Large intestine (tissue), 3 donors: ENCODE data around the gene ZNF586. TPM values are rescaled to one million over a fixed set of nuclear protein-coding genes. Genes with fewer than 3 reads are reported as not detected.
"Not testable (repeated sequence)": the region's sequence is repeated elsewhere in the genome, so short reads cannot be mapped to it uniquely, and the experiment has no call there.

ENCODE experiments used
- DNase-seq, 2 donors: peaks; one replicate each; pipeline versions ENCODE4 v3.0.0 to v3.0.0-alpha.2; 2013
- H3K27ac ChIP-seq: one replicate; pipeline ENCODE4 v1.5.1; 2013; ENCODE audit warnings: low read length
- H3K27me3 ChIP-seq: 2 replicates; pipeline ENCODE4 v1.6.1; 2013; ENCODE audit warnings: low read length; ENCODE audit not compliant: control insufficient read depth, insufficient read depth
- H3K36me3 ChIP-seq: 2 replicates; pipeline ENCODE4 v1.6.1; 2013; ENCODE audit warnings: low read length; ENCODE audit not compliant: control insufficient read depth, insufficient read depth
- H3K4me1 ChIP-seq: one replicate; pipeline ENCODE4 v1.6.1; 2013; ENCODE audit warnings: low read length; ENCODE audit not compliant: control insufficient read depth, insufficient read depth
- H3K4me3 ChIP-seq: one replicate; pipeline ENCODE4 v1.5.1; 2013; ENCODE audit warnings: low read length
- H3K9me3 ChIP-seq: one replicate; pipeline ENCODE4 v1.6.1; 2013; ENCODE audit warnings: mild to moderate bottlenecking, low read depth, low read length, moderate library complexity; ENCODE audit not compliant: control insufficient read depth
- WGBS: methylation state at CpG from one replicate; pipeline ENCODE4 v1.1.5; 2013; ENCODE audit warnings: low lambda C conversion rate; ENCODE audit not compliant: insufficient coverage; 5-methylcytosine and 5-hydroxymethylcytosine counted together
- polyA plus RNA-seq: library from polyadenylated mRNA; unstranded; fragments of 120-200 nt; gene quantifications from one replicate; pipeline ENCODE4 v1.2.1, GENCODE V29; 2013

Gene ZNF586
- polyA plus RNA-seq, 1 donor: 18.6 TPM

DNA sequence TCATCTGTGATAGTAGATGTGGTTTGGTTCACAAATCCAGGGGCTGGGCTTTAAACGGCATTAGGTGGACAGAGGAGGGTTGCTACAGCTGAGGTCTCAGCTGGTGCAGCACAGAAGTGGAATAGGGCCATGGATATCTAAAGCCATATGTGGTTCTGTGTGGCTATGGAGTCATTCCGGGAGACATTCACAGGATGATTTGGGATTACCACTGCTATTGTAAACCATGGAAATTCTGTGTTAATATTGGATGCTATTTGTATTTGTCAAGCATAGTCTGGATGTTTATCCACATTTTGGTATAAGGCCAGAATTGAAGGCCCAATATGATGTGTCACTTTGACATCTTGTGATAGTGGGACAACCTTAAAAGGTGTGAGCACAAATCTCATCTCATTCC, 53.7 kb downstream of the ZNF586 start:
- H3K27ac ChIP-seq, DNase-seq, H3K27me3 ChIP-seq, H3K9me3 ChIP-seq, H3K4me3 ChIP-seq: not testable (repeated sequence)
- WGBS: no CpG with 5 or more reads among the region's 2 CpGs
- Histone ChIP-seq H3K4me1 (peaks cover 29% of the 10 kb centered on the region), H3K36me3 (peaks cover 12% of the 10 kb centered on the region)

DNA sequence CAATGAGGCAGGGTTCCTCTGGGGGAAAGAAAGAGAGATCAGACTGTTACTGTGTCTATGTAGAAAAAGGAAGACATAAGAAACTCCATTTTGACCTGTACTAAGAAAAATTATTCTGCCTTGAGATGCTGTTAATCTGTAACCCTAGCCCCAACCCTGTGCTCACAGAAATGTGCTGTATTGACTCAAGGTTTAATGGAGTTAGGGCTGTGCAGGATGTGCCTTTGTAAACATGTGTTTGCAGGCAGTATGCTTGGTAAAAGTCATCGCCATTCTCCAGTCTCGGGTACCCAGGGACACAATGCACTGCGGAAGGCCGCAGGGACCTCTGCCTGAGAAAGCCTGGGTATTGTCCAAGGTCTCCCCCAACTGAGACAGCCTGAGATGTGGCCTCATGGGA, 54.1 kb downstream of the ZNF586 start:
- H3K9me3 ChIP-seq, DNase-seq, H3K27me3 ChIP-seq, H3K4me3 ChIP-seq: not testable (repeated sequence)
- no CpG with 5 or more reads among the region's 4 CpGs for WGBS
- Histone ChIP-seq H3K27ac (peak overlapping the region; percentile 20), H3K4me1 (peaks cover 29% of the 10 kb centered on the region), H3K36me3 (peaks cover 14% of the 10 kb centered on the region)

DNA sequence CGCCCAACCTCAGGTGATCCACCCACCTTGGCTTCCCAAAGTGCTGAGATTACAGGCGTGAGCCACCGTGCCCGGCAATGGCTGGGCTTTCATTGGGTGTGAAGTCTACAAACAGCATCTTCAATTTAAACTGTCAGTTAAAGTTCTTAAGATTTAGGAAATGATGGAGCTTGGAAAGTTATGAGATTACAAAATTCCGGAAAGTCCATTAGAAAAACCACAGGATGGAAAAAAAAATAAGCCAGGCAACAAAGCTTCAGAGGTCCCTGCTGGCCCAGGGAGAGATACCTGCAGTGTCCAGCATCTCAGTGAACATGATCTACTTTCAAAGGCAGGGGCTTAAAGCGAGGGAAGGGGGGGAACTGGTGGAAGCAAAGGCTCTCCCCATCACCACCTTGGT, 56.0 kb downstream of the ZNF586 start:
- no peak overlapping the region for H3K27ac ChIP-seq
- 100% methylated on average over 1 of the region's 6 CpGs for WGBS
- no peak overlapping the region for H3K4me3 ChIP-seq
- peaks cover 3% of the 10 kb centered on the region for H3K9me3 ChIP-seq
- no peak for DNase-seq
- H3K4me1 ChIP-seq: peaks cover 40% of the 10 kb centered on the region
- no peaks in the 10 kb centered on the region for H3K27me3 ChIP-seq
- peaks cover 17% of the 10 kb centered on the region for H3K36me3 ChIP-seq

DNA sequence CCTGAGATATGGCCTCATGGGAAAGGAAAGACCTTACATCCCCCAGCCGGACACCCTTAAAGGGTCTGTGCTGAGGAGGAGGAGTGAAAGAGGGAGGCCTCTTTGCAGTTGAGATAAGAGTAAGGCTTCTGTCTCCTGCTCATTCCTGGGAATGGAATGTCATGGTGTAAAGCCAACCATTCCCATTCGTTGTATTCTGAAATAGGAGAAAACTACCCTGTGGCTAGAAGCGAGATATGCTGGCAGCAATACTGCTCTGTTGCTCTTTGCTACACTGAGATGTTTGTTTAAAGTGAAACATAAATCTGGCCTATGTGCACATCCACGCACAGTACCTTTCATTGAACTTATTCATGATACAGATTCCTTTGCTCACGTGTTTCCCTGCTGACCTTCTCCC, 59.8 kb downstream of the ZNF586 start:
- Histone ChIP-seq H3K27me3 (no peaks in the 10 kb centered on the region), H3K9me3 (no peaks in the 10 kb centered on the region), H3K4me1 (peaks cover 11% of the 10 kb centered on the region), H3K4me3 (no peak overlapping the region), H3K27ac (peak overlapping the region; percentile 88), H3K36me3 (peaks cover 7% of the 10 kb centered on the region)
- 57% methylated on average over 1 of the region's 5 CpGs for WGBS
- no peak for DNase-seq

DNA sequence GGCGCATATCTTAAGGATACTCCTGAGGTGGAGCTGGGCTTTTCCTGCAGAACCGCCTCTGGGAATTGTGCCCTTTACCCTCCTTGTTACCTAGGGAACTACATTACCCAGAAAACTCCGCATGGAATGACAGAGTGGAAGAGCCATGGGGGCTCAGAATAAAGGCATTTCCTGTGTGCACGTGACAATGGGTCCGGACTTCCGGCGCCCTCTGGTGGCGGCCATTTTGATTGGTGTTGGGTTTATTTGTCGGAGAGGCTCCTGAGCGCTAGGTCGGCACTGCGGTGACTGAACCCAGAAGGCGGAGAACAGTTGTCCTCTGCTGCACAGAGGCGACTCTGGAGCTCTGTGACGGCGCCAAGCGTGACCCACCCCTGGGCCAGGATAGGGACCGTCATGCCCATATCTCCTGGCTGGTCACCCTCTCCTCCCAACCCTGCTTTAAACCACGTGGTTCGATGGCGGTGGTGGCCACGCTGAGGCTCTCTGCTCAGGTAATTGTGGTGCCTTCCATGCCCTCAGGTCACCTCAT, 60.7 kb downstream of the ZNF586 start, which contains the start of gene ZNF587B:
Gene ZNF587B (plus strand): TSS at position 229 of the 532 bp plus-strand sequence. CDS start 230 bp downstream, at position 459.
- H3K9me3 ChIP-seq: no peaks in the 10 kb centered on the region
- WGBS: no CpG with 5 or more reads among the region's 22 CpGs
- peak within 1 kb of the TSS; percentile 88 for H3K27ac ChIP-seq
- H3K4me1 ChIP-seq: peaks cover 11% of the 10 kb centered on the region
- peaks cover 7% of the 10 kb centered on the region for H3K36me3 ChIP-seq
- no peaks in the 10 kb centered on the region for H3K27me3 ChIP-seq
- peak; percentile 84 to 90 for DNase-seq
- H3K4me3 ChIP-seq: peak within 1 kb of the TSS; percentile 62

Other genes with a start within 250 kb of the ZNF586 start
- 11.8 TPM for gene ZNF549, start 242.3 kb upstream of the ZNF586 start, polyA plus RNA-seq
- gene ZNF550, start 209.8 kb upstream of the ZNF586 start, polyA plus RNA-seq: 16.2 TPM
- gene ZNF416, start 190.8 kb upstream of the ZNF586 start, polyA plus RNA-seq: 6.0 TPM
- 8.7 TPM for gene ZIK1, start 185.5 kb upstream of the ZNF586 start, polyA plus RNA-seq
- 4.1 TPM for gene ZNF530, start 169.8 kb upstream of the ZNF586 start, polyA plus RNA-seq
- 18.3 TPM for gene ZNF134, start 155.4 kb upstream of the ZNF586 start, polyA plus RNA-seq
- 23.8 TPM for gene ZNF211, start 136.5 kb upstream of the ZNF586 start, polyA plus RNA-seq
- 0.25 TPM for gene ZSCAN4, start 100.7 kb upstream of the ZNF586 start, polyA plus RNA-seq
- 11.3 TPM for gene ZNF551, start 87.7 kb upstream of the ZNF586 start, polyA plus RNA-seq
- gene ZNF154, start 60.5 kb upstream of the ZNF586 start, polyA plus RNA-seq: 20.3 TPM
- 15.9 TPM for gene ZNF671, start 42.1 kb upstream of the ZNF586 start, polyA plus RNA-seq
- 21.3 TPM for gene ZNF776, start 22.9 kb upstream of the ZNF586 start, polyA plus RNA-seq
- gene ZNF552, start 45.2 kb downstream of the ZNF586 start, polyA plus RNA-seq: 40.9 TPM
- 21.3 TPM for gene ZNF587B, start 60.6 kb downstream of the ZNF586 start, polyA plus RNA-seq
- gene ZNF587, start 80.2 kb downstream of the ZNF586 start, polyA plus RNA-seq: 61.1 TPM
- gene ZNF814, start 119.4 kb downstream of the ZNF586 start, polyA plus RNA-seq: 54.3 TPM
- gene ZNF417, start 146.9 kb downstream of the ZNF586 start, polyA plus RNA-seq: 34.8 TPM
- 16.5 TPM for gene ZNF418, start 165.7 kb downstream of the ZNF586 start, polyA plus RNA-seq
- gene ZNF256, start 178.0 kb downstream of the ZNF586 start, polyA plus RNA-seq: 7.7 TPM
- gene C19orf18, start 204.9 kb downstream of the ZNF586 start, polyA plus RNA-seq: 1.2 TPM
- gene ZNF606, start 233.1 kb downstream of the ZNF586 start, polyA plus RNA-seq: 18.5 TPM